HPDE6-E6E7 (cell line): ENCODE data around the gene DIP2C.
"Not testable (repeated sequence)": the region's sequence is repeated elsewhere in the genome, so short reads cannot be mapped to it uniquely, and the experiment has no call there.

Source experiments
- DNase-seq: peaks from one replicate; pipeline ENCODE4 v3.0.0; 2011; ENCODE audit warnings: missing footprints; ENCODE audit errors: extremely low spot score

Gene DIP2C

GRCh38 chr10:451021-451471 lies 238.4 kb downstream of the DIP2C start:
- no peak for DNase-seq

- no peak for DNase-seq
Measured at GRCh38 chr10:450463-450862, 239.0 kb downstream of the DIP2C start.

- DNase-seq: not testable (repeated sequence)
Measured at GRCh38 chr10:449331-449730, 240.1 kb downstream of the DIP2C start.

- no peak for DNase-seq
Measured at GRCh38 chr10:443459-443858, 246.0 kb downstream of the DIP2C start.

- DNase-seq: no peak
Measured at GRCh38 chr10:442209-442608, 247.3 kb downstream of the DIP2C start.

GRCh38 chr10:441659-442058 lies 247.8 kb downstream of the DIP2C start:
- no peak for DNase-seq

- DNase-seq: no peak
Measured at GRCh38 chr10:440127-440526, 249.3 kb downstream of the DIP2C start.

GRCh38 chr10:437698-438490 lies 251.6 kb downstream of the DIP2C start:
- DNase-seq: no peak

GRCh38 chr10:436911-437665 lies 252.4 kb downstream of the DIP2C start:
- no peak for DNase-seq

- no peak for DNase-seq
Measured at GRCh38 chr10:436013-436697, 253.3 kb downstream of the DIP2C start.

GRCh38 chr10:435397-435796 lies 254.1 kb downstream of the DIP2C start:
- no peak for DNase-seq

- no peak for DNase-seq
Measured at GRCh38 chr10:429696-430095, 259.8 kb downstream of the DIP2C start.

GRCh38 chr10:427761-428519 lies 261.5 kb downstream of the DIP2C start:
- no peak for DNase-seq

- DNase-seq: not testable (repeated sequence)
Measured at GRCh38 chr10:425365-425764, 264.1 kb downstream of the DIP2C start.

- not testable (repeated sequence) for DNase-seq
Measured at GRCh38 chr10:424724-425123, 264.7 kb downstream of the DIP2C start.

- no peak for DNase-seq
Measured at GRCh38 chr10:423178-423577, 266.3 kb downstream of the DIP2C start.

- DNase-seq: no peak
Measured at GRCh38 chr10:422675-423074, 266.8 kb downstream of the DIP2C start.

GRCh38 chr10:422241-422640 lies 267.2 kb downstream of the DIP2C start:
- no peak for DNase-seq

- no peak for DNase-seq
Measured at GRCh38 chr10:421170-421569, 268.3 kb downstream of the DIP2C start.

GRCh38 chr10:420154-421121 lies 269.0 kb downstream of the DIP2C start:
- no peak for DNase-seq

- no peak for DNase-seq
Measured at GRCh38 chr10:418894-419293, 270.6 kb downstream of the DIP2C start.
